AG09319 (cell line): ENCODE data around the gene DOCK1.

ENCODE experiments used
- DNase-seq: peaks from one replicate; pipeline ENCODE4 v3.0.0-alpha.2; 2010; ENCODE audit warnings: low read depth; ENCODE audit errors: extremely low read depth
- TF ChIP-seq, protein P1 (sequence below): IDR thresholded peaks from 2 replicates; pipeline ENCODE4 v1.5.1; 2011; ENCODE audit warnings: low read depth, mild to moderate bottlenecking, inconsistent platforms, low read length, moderate library complexity

DOCK1 gene

DNA sequence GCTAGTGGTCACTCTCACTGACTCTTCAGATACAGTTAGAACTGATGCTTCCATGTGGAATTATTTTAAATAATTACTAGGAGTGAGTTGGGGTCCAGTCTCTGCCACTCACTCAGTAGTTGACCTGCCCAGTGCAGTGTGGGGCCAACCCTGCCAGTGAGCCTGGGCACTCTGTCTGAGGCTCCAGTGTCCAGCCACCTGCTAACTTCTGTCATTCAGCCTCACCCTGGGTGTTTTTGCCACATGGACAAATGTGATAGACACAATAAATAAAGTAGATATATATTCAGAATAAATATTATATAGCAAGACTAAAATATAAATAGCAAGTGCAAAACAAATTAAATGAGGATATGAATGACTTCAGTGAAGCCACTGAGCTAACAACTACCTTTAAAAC lies 284.0 kb downstream of the DOCK1 start:
- no peak for DNase-seq
- TF ChIP-seq, protein P1, sequence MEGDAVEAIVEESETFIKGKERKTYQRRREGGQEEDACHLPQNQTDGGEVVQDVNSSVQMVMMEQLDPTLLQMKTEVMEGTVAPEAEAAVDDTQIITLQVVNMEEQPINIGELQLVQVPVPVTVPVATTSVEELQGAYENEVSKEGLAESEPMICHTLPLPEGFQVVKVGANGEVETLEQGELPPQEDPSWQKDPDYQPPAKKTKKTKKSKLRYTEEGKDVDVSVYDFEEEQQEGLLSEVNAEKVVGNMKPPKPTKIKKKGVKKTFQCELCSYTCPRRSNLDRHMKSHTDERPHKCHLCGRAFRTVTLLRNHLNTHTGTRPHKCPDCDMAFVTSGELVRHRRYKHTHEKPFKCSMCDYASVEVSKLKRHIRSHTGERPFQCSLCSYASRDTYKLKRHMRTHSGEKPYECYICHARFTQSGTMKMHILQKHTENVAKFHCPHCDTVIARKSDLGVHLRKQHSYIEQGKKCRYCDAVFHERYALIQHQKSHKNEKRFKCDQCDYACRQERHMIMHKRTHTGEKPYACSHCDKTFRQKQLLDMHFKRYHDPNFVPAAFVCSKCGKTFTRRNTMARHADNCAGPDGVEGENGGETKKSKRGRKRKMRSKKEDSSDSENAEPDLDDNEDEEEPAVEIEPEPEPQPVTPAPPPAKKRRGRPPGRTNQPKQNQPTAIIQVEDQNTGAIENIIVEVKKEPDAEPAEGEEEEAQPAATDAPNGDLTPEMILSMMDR: no peak

DNA sequence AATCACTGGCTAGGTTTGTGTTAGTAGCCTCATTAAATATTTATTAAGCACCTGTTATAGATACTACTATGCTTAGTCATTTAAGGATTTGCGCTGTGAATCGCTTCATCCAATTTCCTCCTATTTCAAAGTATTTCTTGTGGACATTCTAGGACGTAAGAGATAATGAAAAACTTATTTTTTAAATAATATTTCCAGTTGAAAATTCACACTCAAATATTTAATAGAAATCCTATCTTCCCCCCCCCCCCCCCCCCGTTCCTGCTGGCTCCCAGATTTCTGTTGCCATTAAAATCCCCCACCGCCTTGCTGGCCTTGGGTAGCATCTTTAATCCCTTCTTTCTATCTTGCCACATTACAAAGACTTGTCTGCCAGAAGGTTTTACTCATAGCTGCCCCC lies 285.2 kb downstream of the DOCK1 start:
- TF ChIP-seq, protein P1: no peak
- no peak for DNase-seq

DNA sequence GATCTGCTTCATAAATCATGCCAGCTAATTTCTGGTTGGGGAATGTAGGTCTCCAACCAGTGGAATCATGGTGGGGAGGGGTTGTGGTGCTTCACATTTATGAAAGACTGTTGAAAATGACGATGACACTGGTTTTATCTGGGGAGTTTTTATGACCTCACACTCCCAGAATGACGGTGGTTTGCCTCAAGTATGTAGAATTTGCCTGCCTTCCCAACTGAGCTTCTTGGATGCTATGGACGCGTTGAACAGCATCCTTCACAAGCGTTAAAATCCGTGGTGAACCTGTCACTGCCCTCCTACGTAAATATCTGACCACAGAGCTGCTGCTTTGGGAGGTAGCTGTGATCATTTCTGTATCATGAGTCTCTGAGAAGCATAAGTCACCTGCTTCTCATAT lies 287.9 kb downstream of the DOCK1 start:
- TF ChIP-seq, protein P1: no peak
- DNase-seq: no peak

DNA sequence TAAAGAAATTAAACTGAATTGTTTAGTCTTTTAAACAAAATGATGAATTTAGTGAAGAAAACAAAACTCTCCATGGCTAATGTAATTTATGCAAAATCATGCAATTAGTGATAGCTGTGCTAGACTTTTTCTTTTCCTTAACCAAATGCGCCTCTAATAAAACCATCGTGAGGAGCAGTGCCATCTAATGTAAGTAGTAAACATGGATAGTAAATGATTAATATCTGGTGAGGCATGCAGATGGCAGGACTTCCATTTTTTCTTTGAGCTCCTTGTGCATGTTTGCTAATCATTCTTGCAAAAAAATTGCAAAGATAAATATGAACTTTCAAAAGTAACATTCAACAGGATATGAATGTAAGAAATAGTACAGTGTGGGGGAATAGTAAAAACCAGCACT lies 288.9 kb downstream of the DOCK1 start:
- no peak for DNase-seq
- TF ChIP-seq, protein P1: no peak

DNA sequence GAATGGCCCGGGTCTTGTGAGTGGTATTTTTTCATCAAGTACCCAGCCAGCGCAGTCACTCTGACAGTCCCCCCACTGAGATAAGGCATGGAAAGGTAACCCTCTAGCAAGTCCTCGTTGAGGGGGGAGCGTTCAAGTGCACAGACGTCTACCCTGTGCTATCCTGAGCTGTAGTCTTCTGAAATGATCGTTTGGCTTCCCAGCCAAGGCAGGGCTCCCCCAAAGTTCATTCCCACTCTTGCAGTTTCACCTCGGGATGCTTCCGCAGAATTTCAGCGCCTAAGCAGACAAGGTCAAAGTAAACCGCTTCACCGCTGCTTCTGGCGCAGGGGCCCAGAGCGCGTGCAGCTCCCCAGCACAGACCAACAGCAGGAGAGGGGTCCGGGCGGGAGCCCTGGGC lies 289.4 kb downstream of the DOCK1 start:
- DNase-seq: no peak
- TF ChIP-seq, protein P1: no peak

DNA sequence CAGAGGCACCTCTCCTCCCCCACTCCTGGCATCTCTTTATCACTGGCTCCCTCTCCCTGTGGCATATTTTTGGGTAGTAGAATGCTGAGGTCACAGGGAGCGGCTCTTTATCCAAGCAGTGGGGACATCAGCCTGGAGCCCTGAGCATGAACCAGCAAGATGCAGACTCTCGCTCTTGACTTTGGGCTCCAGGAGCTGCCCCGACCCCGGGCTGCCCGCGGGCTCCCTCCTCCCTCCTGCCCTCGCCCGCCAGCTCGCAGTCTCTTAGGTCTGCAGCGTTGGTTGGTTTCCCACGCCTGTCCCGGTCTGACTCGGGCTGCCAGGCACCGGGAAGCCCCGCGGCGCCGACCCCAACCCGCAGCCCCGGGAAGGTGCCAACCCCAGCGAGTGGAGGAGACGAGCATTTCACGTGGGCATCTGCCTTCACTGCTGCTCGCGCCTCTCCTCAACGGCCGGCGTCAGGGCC lies 289.8 kb downstream of the DOCK1 start:
- TF ChIP-seq, protein P1: no peak
- no peak for DNase-seq

DNA sequence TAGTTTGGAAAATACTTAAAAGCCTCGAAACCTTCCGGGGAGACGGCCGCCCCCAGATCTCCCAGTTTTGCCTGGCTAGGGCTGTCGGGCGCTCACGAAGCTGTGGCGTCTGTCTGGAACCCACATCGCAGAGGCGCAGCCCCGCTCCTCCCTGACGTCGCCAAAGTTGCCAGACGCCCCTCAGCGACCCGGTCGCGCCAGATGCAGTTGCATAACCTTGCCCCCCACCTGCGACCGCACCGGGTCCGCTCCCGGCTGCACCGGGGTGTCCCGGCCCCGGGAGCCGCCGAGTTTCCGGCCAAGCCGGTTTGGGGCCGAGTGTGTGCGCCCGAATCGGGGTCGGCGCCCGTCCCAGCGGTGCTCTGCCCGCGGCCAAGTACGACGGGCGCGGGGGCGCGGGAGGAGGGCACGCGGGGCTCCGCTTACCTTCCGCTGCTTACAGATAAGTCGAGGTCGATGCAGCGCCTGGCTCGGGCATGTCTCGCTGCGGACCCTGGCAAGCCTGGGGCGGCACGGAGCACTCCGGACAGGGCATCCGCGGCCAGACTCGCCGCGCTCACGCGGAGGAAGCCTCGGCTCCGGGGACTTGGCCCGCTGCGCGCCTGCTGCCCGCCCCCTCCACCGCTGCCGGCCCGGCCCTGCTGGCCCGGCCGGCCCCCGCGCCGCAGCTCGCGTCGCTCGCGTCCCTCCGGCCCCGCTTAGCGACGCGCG lies 290.5 kb downstream of the DOCK1 start:
- TF ChIP-seq, protein P1: no peak
- no peak for DNase-seq
